GM19438 (cell line): Measurements from ENCODE around the gene AFTPH.
A peak's percentile ranks its signal among the peaks of the same experiment; 100 is the strongest.
"Not testable (repeated sequence)": the region's sequence is repeated elsewhere in the genome, so short reads cannot be mapped to it uniquely, and the experiment has no call there.

ENCODE experiments used
- ATAC-seq: cut with Tn5 transposase; IDR thresholded peaks from one replicate; pipeline ENCODE4 v1.9.1; 2021; ENCODE audit warnings: low read depth; ENCODE audit not compliant: unreplicated experiment

Gene AFTPH

DNA sequence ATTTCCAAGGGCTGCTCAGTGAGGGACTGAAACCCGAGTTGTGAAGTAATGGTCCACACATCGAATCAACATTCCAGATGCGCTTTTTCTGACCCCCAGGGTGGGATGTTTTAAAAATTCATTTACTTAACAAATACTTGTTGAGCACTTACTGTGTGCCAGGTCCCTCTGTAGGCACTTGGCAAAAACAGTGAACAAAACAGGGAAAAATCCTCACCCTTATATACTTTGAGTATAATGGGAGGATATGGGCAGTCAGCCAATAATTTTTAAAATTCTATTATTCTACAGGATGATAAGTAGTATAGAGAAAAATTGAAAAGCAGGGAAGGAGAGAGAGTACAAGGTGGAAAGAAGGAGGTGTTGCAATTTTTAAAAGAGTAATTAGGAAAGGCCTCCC is 31.3 kb upstream of the AFTPH start:
- ATAC-seq, result no peak

DNA sequence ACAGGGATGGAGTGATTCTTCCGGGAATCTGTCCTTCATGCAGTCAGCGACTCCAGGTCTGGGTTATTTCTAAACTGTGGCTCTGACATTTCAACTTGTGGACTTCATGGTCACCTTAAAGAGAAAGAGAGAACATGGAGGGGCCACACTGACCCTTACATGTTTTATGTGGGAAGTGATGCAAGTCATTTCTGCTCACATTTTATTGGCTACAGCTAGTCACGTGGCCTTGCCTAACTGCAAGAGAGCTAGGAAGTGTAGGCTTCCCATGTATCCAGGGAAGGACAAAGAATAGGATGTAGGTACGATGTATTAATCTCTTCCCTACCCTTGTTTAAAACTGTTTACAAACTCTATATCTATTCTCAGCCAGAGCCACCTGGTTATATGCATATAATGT is 30.3 kb upstream of the AFTPH start:
- no peak for ATAC-seq

DNA sequence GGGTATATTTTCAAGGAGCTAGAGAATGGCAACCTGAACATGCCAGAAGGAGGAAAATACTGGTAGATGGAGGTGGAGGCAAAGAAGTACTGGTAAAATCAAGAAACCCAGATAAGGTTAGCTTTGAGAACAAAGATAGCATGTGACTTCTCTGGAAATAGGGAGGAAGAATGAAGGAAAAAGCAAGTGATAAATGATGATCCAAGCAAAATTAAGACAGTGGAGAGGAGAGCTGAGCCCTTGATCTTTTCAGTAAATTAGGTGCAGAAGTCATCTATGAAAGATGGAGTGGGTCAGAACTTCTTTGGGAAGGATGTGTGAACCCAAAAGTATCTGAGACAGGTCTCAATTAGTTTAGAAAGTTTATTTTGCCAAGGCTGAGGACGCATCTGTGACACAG is 25.7 kb upstream of the AFTPH start:
- ATAC-seq, result no peak

GRCh38 chr2:64500549-64500948 is 23.6 kb upstream of the AFTPH start:
- ATAC-seq, result no peak

- ATAC-seq, result no peak
Observed at GRCh38 chr2:64501946-64502345, 22.2 kb upstream of the AFTPH start.

GRCh38 chr2:64502860-64503259 is 21.3 kb upstream of the AFTPH start:
- ATAC-seq, result no peak

DNA sequence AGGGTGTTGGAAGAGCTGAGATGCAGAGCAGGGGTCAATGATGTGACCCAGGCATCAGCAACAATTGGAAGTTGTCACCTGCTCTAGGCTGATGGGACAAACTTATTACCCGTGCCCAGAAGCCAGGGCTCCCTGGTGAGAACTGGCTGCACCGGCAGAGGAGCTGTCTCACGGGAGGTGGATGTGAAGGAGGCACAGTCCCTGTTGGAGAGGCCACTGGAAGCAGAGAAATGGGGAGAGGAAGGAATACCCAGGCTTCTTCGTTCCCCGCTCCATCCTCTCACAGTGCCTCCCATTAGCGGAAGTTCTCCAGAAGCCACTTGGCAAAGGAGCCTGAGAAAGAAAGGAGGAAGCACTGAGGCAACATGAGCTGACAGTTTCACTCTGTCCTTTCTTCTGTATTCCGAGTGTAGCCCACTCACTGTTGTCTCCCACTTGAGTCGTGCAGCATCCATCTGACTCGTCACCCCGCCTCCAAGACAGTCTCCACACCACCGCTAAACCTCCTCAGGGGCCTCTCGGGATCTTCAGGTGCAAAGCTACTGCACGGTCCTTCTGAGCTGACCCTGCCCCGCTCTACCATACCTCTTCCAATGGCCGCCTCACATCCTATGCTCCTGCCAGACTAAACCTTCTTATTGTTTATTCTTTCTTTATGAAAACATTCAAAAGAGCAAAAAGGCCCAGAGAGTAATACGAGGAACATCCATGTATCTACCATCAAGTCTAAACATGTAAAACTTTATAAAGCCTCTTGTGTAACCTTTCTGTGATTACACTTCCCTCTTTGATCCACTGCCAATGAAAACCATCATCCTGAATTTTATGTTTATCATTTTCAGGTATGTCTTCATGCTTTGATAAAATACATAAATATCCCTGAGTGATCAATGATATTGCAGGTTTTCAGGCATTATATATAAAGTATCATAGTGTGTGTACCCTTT is 19.1 kb upstream of the AFTPH start:
- no peak for ATAC-seq

- ATAC-seq, result no peak
Observed at GRCh38 chr2:64506686-64507085, 17.4 kb upstream of the AFTPH start.

GRCh38 chr2:64514008-64514407 is 10.1 kb upstream of the AFTPH start:
- ATAC-seq, result no peak

DNA sequence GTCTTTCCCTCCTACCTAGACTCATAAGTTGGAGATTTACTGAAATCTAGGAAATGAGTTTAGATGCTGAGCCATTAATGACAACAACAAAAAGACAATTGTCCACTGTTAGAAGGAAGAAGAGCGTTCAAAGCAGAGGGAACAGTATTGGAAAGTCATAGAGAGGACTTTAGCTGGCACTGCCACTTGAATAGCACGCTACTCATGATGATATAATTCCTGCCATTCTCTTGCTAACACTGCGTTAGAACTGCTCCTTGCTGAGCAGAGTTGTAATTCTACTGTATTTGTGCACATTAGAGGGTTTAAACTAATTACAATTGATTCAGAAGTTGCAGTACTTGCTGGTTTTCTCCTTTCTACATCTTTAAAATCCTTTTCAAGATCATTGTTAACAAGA is 9.0 kb upstream of the AFTPH start:
- ATAC-seq, result no peak

DNA sequence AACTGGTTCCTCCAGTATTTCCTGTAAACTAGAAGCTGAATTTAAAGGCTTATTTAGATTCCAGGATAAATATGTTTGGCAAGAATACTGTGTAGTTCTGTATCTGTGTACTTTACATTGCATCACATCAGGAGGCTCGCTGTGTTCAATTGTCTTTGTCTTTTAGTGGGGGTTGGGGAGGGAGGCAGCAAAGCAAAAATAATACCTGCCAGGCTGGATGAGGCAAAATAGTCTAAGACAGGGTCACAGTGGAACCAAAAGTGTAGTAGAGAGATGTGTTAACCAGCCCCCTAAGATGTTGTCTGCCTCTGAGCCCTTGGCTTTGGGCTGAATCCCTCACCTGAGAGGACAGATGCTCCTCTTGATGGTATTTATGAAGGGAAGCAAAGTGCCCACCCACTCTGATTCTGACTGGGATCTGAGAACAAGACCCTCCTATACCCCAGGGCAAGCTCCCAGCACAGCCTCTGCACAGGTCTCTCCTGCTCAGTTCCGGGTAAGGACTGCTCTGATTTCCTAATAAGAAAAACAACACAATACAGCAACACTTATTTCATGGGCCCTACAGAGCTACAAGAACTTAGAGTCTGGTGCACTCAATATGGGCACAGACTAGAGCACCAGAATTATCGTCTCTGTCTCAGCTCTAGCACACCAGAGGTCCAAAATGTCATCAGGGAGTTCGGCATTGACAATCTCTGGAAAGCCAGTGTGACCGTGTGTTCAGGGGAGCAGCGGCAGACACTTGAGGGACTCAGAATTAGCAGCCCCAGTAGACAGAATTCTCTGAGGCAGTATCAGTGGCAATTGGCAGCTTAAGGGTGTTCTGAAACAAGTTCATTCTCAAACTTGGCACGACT is 7.2 kb upstream of the AFTPH start:
- no peak for ATAC-seq

- ATAC-seq, result no peak
Observed at GRCh38 chr2:64517511-64517884, 6.6 kb upstream of the AFTPH start.

- no peak for ATAC-seq
Observed at GRCh38 chr2:64522843-64523428, 1.2 kb upstream of the AFTPH start.

DNA sequence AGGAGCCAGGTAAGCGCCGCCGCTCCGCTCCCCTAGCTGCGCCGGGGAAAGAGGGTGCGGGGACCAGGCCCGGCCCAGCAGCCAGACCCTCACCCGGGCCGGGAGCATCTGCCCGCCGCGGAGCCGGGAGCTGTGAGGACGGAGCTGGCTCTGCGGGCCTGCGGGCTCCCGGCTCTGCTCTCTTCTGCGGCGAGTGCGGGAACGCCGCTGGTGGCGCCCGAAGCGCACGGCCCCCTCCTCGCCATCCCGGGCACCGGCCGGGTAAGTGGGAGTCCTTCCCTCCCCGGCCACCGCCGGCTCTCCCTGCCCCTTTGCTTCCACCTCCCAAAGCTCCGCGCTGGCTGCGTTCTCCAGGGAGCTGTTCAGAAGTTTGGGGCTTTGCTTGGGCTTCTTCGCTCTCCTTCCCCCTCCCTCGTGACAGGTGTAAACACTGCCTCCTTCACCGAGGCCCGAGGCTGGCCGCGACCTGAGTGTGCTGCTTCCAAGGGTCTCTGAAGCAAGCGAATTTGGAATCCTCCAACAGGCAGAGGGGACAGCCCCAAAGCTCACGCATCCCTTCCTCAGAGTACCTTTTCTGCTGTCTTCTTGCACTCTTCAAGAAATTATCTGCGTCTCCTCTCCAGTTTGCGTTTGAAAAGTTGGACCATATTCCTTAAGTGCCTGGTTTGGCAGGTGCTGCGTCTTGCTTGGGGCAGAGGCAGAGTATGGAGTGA is 632 bp downstream of the AFTPH start:
- ATAC-seq, result peak; percentile 20

DNA sequence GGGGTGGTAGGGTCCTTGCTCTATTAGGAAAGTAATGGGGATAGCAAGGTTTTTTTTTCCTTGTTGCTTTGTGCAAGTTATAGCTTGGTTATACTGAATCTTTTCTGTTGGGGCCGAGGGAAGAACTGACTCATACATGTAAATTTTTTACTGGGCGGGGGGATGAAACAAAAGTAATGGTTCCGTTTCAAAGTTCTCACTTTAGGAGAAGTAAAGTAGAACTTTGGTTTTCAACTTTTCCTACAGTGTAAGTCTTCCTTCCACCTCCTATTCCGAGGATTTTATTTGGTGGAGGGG is 1.1 kb downstream of the AFTPH start:
- peak; percentile 30 for ATAC-seq

DNA sequence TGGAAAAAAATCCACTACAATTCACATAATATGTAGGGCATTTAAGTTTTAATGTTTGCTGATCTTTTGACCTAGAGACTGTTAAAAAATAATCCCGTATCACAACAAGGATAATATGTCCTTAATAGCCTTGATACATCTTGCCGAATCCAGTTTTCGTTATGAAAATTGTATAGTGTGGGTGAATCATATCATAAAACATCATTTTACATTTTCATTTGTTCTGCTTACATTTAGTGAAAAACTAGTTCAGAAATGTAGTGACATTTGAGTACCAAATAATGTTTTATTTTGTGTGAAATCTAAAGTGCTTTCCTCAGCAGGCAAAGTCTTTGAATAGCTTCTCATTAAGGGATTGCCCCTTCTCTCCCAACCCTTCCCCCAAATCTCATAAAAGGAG is 1.9 kb downstream of the AFTPH start:
- no peak for ATAC-seq

- ATAC-seq, result not testable (repeated sequence)
Observed at GRCh38 chr2:64530946-64531345, 6.8 kb downstream of the AFTPH start.

- ATAC-seq, result no peak
Observed at GRCh38 chr2:64532030-64532429, 7.9 kb downstream of the AFTPH start.

- ATAC-seq, result no peak
Observed at GRCh38 chr2:64533882-64534281, 9.8 kb downstream of the AFTPH start.

DNA sequence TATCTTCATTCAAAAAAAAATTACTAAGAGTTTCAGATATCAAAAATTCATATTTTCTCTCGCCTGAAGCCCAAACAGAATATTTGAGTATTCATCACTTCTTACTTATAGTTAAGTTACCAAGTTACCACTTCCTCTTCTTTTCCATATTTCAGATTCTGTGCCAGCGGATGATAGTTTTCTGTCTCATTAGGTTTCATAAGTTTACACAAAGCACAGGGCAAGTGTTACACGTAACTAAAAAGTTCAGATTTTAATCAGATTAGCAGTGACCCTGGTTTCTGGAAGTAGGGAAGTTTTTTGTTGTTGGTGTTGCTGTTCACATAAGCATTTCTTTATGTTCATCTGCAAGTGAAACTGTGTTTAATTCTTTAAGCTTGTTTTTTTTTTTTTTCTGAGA is 10.2 kb downstream of the AFTPH start:
- ATAC-seq, result no peak

GRCh38 chr2:64535024-64535423 is 10.9 kb downstream of the AFTPH start:
- no peak for ATAC-seq
